GM19193 (cell line): ENCODE measurements around the gene FOSB.

ENCODE experiments used
- POLR2A ChIP-seq: IDR thresholded peaks from 4 replicates; pipeline ENCODE4 v1.6.1; 2011; ENCODE audit not compliant: insufficient read depth, insufficient read length; ENCODE audit errors: extremely low read depth

FOSB gene

GRCh38 chr19:45500918-45501729, 33.3 kb downstream of the FOSB start:
- no peak for TF ChIP-seq POLR2A

- no peak for TF ChIP-seq POLR2A
Measured at GRCh38 chr19:45501730-45502014, 33.9 kb downstream of the FOSB start.

GRCh38 chr19:45502111-45502510, 34.3 kb downstream of the FOSB start:
- no peak for TF ChIP-seq POLR2A

GRCh38 chr19:45503909-45504308, 36.1 kb downstream of the FOSB start:
- TF ChIP-seq POLR2A: no peak

GRCh38 chr19:45505151-45505995, 37.6 kb downstream of the FOSB start:
- TF ChIP-seq POLR2A: no peak

GRCh38 chr19:45505996-45506245, 38.1 kb downstream of the FOSB start:
- TF ChIP-seq POLR2A: no peak

- peak; percentile 70 for TF ChIP-seq POLR2A
Measured at GRCh38 chr19:45506246-45506988, 38.6 kb downstream of the FOSB start.

GRCh38 chr19:45506989-45507871, 39.4 kb downstream of the FOSB start, which contains the start of gene VASP:
Gene VASP, plus strand, starts transcription at chr19:45507479. Its CDS starts 293 bp downstream, at chr19:45507772.
- TF ChIP-seq POLR2A: peak; percentile 99

- no peak for TF ChIP-seq POLR2A
Measured at GRCh38 chr19:45507872-45508416, 40.1 kb downstream of the FOSB start.

GRCh38 chr19:45508417-45508860, 40.6 kb downstream of the FOSB start:
- TF ChIP-seq POLR2A: no peak

GRCh38 chr19:45508861-45509691, 41.3 kb downstream of the FOSB start:
- peak; percentile 52 for TF ChIP-seq POLR2A

- no peak for TF ChIP-seq POLR2A
Measured at GRCh38 chr19:45509692-45510015, 41.9 kb downstream of the FOSB start.

- no peak for TF ChIP-seq POLR2A
Measured at GRCh38 chr19:45511074-45511473, 43.3 kb downstream of the FOSB start.
